Liver (tissue), 9 donors: ENCODE data around the gene TCF7L1. TPM values are rescaled to one million over a fixed set of nuclear protein-coding genes. Genes with fewer than 3 reads are reported as not detected.

Experiments
- DNase-seq: peaks from one replicate; pipeline ENCODE4 v3.0.0-alpha.2; 2017; ENCODE audit warnings: low spot score
- H3K27ac ChIP-seq, 2 donors: one replicate each; pipeline ENCODE4 v1.7.0; 2013; ENCODE audit warnings: inconsistent platforms in 2 of 2, low read length in 2 of 2, control low read depth in 1 of 2, low read depth in 1 of 2, mild to moderate bottlenecking in 1 of 2
- H3K27me3 ChIP-seq, 4 donors: one replicate each; pipeline versions ENCODE4 v1.6.1 to v1.7.0; 2013; ENCODE audit warnings: low read length in 3 of 4, inconsistent platforms in 1 of 4, mild to moderate bottlenecking in 1 of 4, moderate library complexity in 1 of 4; ENCODE audit not compliant: control insufficient read depth in 4 of 4, insufficient read depth in 4 of 4
- H3K36me3 ChIP-seq, 4 donors: one replicate each; pipeline versions ENCODE4 v1.6.1 to v1.7.0; 2013; ENCODE audit warnings: low read length in 3 of 4, mild to moderate bottlenecking in 3 of 4, low read depth in 1 of 4, moderate library complexity in 1 of 4; ENCODE audit not compliant: control insufficient read depth in 4 of 4, insufficient read depth in 3 of 4
- H3K4me1 ChIP-seq, 4 donors: one replicate each; pipeline versions ENCODE4 v1.6.1 to v1.7.0; 2013; ENCODE audit warnings: low read length in 3 of 4, mild to moderate bottlenecking in 3 of 4, moderate library complexity in 1 of 4; ENCODE audit not compliant: control insufficient read depth in 4 of 4, insufficient read depth in 4 of 4
- H3K4me3 ChIP-seq, 3 donors: one replicate each; pipeline versions ENCODE4 v1.6.1 to v1.7.0; 2013; ENCODE audit warnings: low read length in 3 of 3, control low read depth in 1 of 3, low read depth in 1 of 3, mild to moderate bottlenecking in 1 of 3
- H3K9ac ChIP-seq, 2 donors: one replicate each; pipeline ENCODE4 v1.7.0; 2013; ENCODE audit warnings: low read length in 2 of 2, mild to moderate bottlenecking in 2 of 2, moderate library complexity in 2 of 2, control low read depth in 1 of 2, low read depth in 1 of 2
- H3K9me3 ChIP-seq, 4 donors: one replicate each; pipeline versions ENCODE4 v1.6.1 to v1.7.0; 2013; ENCODE audit warnings: low read length in 3 of 4; ENCODE audit not compliant: control insufficient read depth in 4 of 4
- ATF3 ChIP-seq: IDR thresholded peaks from 2 replicates; pipeline ENCODE4 v1.6.1; 2016; ENCODE audit warnings: antibody characterized with exemption
- CTCF ChIP-seq: fragments of 150-350 bp; IDR thresholded peaks from 2 replicates; pipeline ENCODE4 v1.5.1; 2017; ENCODE audit warnings: improper control_type of control experiment, low read depth, low read length; ENCODE audit not compliant: missing input control
- EGR1 ChIP-seq, 2 donors: IDR thresholded peaks; 2 replicates each; pipeline ENCODE4 v1.6.1; 2016 to 2018; ENCODE audit warnings: antibody characterized with exemption in 2 of 2, low read depth in 2 of 2
- FOXA1 ChIP-seq: IDR thresholded peaks from 2 replicates; pipeline ENCODE4 v1.6.1; 2016; ENCODE audit warnings: antibody characterized with exemption
- FOXA2 ChIP-seq: IDR thresholded peaks from 2 replicates; pipeline ENCODE4 v1.6.1; 2016; ENCODE audit warnings: antibody characterized with exemption
- GABPA ChIP-seq, 2 donors: IDR thresholded peaks in 1 of 2; conservative IDR thresholded peaks in 1 of 2; 2 replicates each; pipeline ENCODE4 v1.6.1; 2016; ENCODE audit warnings: antibody characterized with exemption in 2 of 2, mild to moderate bottlenecking in 1 of 2, moderate library complexity in 1 of 2
- HNF4A ChIP-seq, 2 donors: conservative IDR thresholded peaks; 2 replicates each; pipeline ENCODE4 v1.6.1; 2016; ENCODE audit warnings: antibody characterized with exemption in 2 of 2, mild to moderate bottlenecking in 2 of 2
- JUND ChIP-seq, 2 donors: IDR thresholded peaks; 2 replicates each; pipeline ENCODE4 v1.6.1; 2016; ENCODE audit warnings: antibody characterized with exemption in 2 of 2
- MAX ChIP-seq: IDR thresholded peaks from 2 replicates; pipeline ENCODE4 v1.6.1; 2016; ENCODE audit warnings: antibody characterized with exemption
- NR2F2 ChIP-seq: IDR thresholded peaks from 2 replicates; pipeline ENCODE4 v1.6.1; 2016; ENCODE audit warnings: antibody characterized with exemption
- RAD21 ChIP-seq, 2 donors: IDR thresholded peaks; 2 replicates each; pipeline ENCODE4 v1.6.1; 2016; ENCODE audit warnings: antibody characterized with exemption in 2 of 2, mild to moderate bottlenecking in 2 of 2
- REST ChIP-seq: IDR thresholded peaks from 2 replicates; pipeline ENCODE4 v1.6.1; 2016; ENCODE audit warnings: antibody characterized with exemption, mild to moderate bottlenecking
- RXRA ChIP-seq, 2 donors: IDR thresholded peaks; 2 replicates each; pipeline ENCODE4 v1.6.1; 2017 to 2018; ENCODE audit warnings: antibody characterized with exemption in 2 of 2, mild to moderate bottlenecking in 1 of 2
- SP1 ChIP-seq: IDR thresholded peaks from 2 replicates; pipeline ENCODE4 v1.6.1; 2018; ENCODE audit warnings: antibody characterized with exemption, mild to moderate bottlenecking
- TAF1 ChIP-seq: conservative IDR thresholded peaks from 2 replicates; pipeline ENCODE4 v1.6.1; 2016; ENCODE audit warnings: antibody characterized with exemption, mild to moderate bottlenecking
- YY1 ChIP-seq: IDR thresholded peaks from 2 replicates; pipeline ENCODE4 v1.6.1; 2016; ENCODE audit warnings: antibody characterized with exemption, mild to moderate bottlenecking
- ZBTB33 ChIP-seq: IDR thresholded peaks from 2 replicates; pipeline ENCODE4 v1.6.1; 2016; ENCODE audit warnings: antibody characterized with exemption
- WGBS: extraction: QIAGEN DNeasy Blood & Tissue Kit; methylation state at CpG from one replicate; pipeline ENCODE4 v1.1.7; 2013; 5-methylcytosine and 5-hydroxymethylcytosine counted together
- polyA plus RNA-seq, 2 donors: library from polyadenylated mRNA; stranded (reverse) in 1 of 2; unstranded in 1 of 2; fragments of 200-250 nt in 1 of 2; fragments of >200 nt in 1 of 2; fragmentation: Nextera tagmentation in 1 of 2; extraction: Ambion mirVana in 1 of 2; gene quantifications; one replicate each; pipeline versions ENCODE4 v1.2.1 to v1.2.3, GENCODE V29; 2013 to 2015
- total RNA-seq, 2 donors: library from RNA; depleted of rRNA; stranded (reverse); fragments of >200 nt; gene quantifications; one replicate each; pipeline ENCODE4 v1.2.3, GENCODE V29; 2014
- donor health status: healthy.
- donor health status: healthy.
- donor health status: healthy.
- donor health status: healthy.
- donor health status: healthy.

Gene TCF7L1
- total and polyA plus RNA-seq, 4 donors, result 1.6 to 6.0 (median 4.8) TPM

- Histone ChIP-seq H3K4me3 (no peak overlapping the region), H3K27ac (no peak overlapping the region), H3K9me3 (no peaks in the 10 kb centered on the region), H3K9ac (no peak overlapping the region), H3K4me1 (peaks cover 3 to 11% (median 8%) of the 10 kb centered on the region in 4 donors), H3K36me3 (no peaks in the 10 kb centered on the region), H3K27me3 (no peaks in the 10 kb centered on the region)
- WGBS, result 90% methylated on average over 6 of the region's 6 CpGs
- DNase-seq, result no peak
- no peak for TF ChIP-seq CTCF
- no peak for TF ChIP-seq SP1
- no peak for TF ChIP-seq GABPA (IDR thresholded peaks at IDR 0.05 in 1 of 2, conservative IDR thresholded peaks at IDR 0.05 in 1 of 2)
- TF ChIP-seq HNF4A (conservative IDR thresholded peaks at IDR 0.05), result no peak
- TF ChIP-seq RAD21 (IDR thresholded peaks at IDR 0.05), result no peak
- no peak for TF ChIP-seq REST
- no peak for TF ChIP-seq MAX
- TF ChIP-seq NR2F2, result no peak
Measured at GRCh38 chr2:85170938-85171475, 37.8 kb downstream of the TCF7L1 start.

GRCh38 chr2:85171916-85172315 lies 38.7 kb downstream of the TCF7L1 start:
- H3K9ac ChIP-seq, result no peak overlapping the region
- no peaks in the 10 kb centered on the region for H3K27me3 ChIP-seq
- no peaks in the 10 kb centered on the region for H3K36me3 ChIP-seq
- H3K9me3 ChIP-seq, result no peaks in the 10 kb centered on the region
- H3K4me1 ChIP-seq, result peaks cover 8 to 17% (median 11%) of the 10 kb centered on the region in 4 donors
- WGBS, result 86% methylated on average over 10 of the region's 10 CpGs
- DNase-seq, result no peak
- TF ChIP-seq TAF1 (no peak), ATF3 (no peak), RAD21 (IDR thresholded peaks at IDR 0.05) (no peak), EGR1 (IDR thresholded peaks at IDR 0.05; ENCODE audit: low read depth in 2 of 2) (no peak), REST (no peak), YY1 (no peak), NR2F2 (no peak), SP1 (no peak), RXRA (IDR thresholded peaks at IDR 0.05) (no peak), ZBTB33 (no peak), FOXA1 (no peak), JUND (IDR thresholded peaks at IDR 0.05) (no peak), MAX (no peak), GABPA (IDR thresholded peaks at IDR 0.05 in 1 of 2, conservative IDR thresholded peaks at IDR 0.05 in 1 of 2) (no peak), FOXA2 (no peak)
- no peak overlapping the region for H3K27ac ChIP-seq
- H3K4me3 ChIP-seq, result no peak overlapping the region
